HG02973 (cell line): ENCODE data around the gene TEC.
"Not testable (repeated sequence)": the region's sequence is repeated elsewhere in the genome, so short reads cannot be mapped to it uniquely, and the experiment has no call there.

ENCODE experiments used
- ATAC-seq: cut with Tn5 transposase; IDR thresholded peaks from one replicate; pipeline ENCODE4 v1.9.1; 2021; ENCODE audit warnings: moderate library complexity; ENCODE audit not compliant: unreplicated experiment

Gene TEC

GRCh38 chr4:48243429-48243828 is 26.2 kb downstream of the TEC start:
- ATAC-seq = no peak

DNA sequence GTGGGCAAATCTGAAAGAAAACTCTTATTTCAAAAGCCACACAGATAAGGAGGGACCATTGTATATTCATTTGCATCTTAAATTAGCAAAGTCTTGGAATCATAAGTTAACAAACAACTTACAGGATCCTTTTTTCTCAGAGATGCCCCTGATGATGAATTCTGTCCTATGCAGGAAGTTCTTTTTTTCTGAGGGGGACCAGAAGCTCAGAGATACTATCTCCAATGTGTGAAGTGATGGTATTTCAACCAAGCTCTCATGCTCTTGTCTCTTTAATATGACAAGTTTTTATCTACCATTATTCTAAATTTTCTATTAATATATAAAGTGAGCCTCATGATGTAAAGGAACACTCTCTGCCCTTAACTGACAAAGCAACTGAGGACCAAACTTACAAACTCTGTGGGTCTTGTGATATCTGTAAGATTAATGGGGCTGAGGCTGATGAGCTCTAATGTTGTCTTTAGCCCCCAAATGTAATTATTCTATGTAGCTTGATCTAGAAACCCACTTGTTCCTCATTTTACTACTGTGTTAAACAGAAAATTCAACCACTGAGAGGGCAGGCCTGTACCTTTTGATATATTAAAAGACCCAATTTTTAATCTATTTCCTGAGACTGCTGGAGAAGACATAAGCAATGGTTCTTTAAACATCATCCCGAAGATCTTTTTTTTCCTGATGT is 27.0 kb downstream of the TEC start:
- ATAC-seq = no peak

GRCh38 chr4:48241731-48242130 is 27.9 kb downstream of the TEC start:
- ATAC-seq = no peak

- ATAC-seq = no peak
Observed at GRCh38 chr4:48237996-48238645, 31.5 kb downstream of the TEC start.

GRCh38 chr4:48235050-48235449 is 34.6 kb downstream of the TEC start:
- ATAC-seq = no peak

DNA sequence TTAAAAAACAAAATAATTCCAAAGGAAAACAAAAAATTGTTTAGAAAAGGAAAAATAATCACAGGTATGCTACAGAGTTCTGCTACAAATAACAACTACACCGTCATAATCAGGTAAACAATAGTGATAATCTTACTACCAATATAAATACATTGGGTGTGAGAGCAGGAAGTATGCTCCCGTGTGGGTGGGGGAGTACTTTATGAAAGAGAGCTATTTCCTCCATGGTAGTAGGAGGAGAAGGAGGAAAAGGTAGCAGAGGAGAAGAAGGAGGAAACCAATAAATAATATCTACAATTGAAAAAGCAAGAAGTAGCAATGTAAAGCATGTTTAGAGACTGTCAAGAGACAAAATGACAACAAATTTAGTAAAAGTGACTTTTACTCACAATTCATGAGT is 35.1 kb downstream of the TEC start:
- ATAC-seq = no peak

GRCh38 chr4:48228949-48229348 is 40.7 kb downstream of the TEC start:
- ATAC-seq = no peak

DNA sequence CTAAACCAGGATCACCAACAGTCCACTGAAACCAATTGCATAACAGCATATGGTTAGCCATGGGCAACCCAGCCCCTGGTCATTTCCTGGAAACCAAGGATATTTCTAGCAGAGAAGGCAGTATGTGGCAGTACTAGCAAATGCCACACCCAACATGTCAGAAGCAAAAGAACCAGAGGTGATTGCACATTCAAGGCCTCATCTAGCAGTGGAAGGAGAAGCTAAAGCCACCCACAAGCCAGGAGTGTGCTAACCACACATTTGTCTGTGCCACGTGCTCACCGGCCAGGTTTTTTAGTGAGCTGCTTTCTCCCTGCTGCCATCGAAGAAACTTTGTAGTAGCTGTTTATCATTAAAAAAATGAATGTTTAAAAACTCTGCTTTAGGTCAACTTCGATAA is 42.0 kb downstream of the TEC start:
- ATAC-seq = no peak

- ATAC-seq = no peak
Observed at GRCh38 chr4:48226199-48226598, 43.4 kb downstream of the TEC start.

DNA sequence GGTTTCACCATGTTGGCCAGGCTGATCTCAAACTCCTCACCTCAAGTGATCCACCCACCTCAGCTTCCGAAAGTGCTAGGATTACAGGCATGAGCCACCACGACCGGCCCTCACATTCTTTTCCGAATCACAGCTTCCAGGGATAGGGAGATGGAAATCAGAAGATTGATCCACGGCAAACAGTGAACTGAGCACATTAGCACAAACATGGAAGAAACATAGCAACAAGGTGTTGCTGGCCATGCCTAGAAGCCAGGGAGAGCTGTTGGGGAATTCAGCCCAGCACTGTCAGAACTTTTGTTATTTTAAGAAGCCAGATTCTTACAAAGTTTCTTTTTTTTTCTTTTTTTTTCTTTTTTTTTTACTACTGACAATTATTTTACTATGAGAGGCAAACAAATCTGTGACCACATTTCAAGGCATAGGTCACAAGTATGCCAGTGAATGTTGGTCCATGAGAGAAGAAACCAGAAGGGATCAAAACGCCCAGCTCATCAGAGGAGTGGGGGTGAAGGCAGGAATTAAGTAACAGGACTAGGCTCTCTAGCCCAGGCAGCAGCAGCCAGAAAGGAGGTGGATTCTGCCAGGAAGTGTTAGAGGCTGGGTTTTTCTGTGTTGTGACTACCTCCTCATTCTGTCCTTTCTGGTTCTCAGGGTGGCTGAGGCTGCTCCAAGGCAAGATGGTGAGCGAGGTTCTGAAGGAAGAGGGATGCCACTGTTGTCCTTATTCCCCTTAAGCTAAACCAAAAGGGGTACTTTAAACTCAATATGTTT is 44.1 kb downstream of the TEC start:
- ATAC-seq = no peak

GRCh38 chr4:48224606-48225005 is 45.0 kb downstream of the TEC start:
- no peak for ATAC-seq

DNA sequence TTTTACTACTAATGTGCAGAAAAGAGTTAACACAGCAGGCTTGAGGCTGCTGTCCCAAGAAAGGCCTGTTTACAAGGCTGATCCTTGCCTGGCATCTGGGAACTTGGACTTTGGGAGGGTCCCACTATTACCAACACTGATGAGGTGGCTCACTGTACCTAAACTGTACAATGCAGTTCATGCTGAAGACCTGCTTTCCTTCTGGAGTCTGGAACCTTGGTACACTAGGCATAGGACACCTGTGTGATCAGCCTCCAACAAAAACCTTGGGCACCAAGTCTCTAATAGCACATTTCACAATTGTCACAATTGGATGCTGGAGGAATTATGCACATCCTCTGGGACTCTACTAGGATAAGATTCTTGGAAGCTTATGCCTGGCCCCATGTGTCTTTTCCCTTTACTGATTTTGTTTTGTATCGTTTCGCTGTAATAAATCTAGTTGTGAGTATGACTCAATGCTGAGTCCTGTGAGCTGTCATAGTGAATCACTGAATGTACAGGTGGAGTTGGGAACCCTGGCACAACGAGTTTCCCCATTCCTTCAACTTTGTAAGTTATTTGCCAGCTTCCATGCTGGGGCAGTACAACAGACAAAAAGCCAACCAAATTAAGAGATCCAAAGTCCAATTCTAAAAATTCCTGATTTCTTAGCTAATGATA is 45.9 kb downstream of the TEC start:
- ATAC-seq = no peak

GRCh38 chr4:48222491-48222890 is 47.1 kb downstream of the TEC start:
- ATAC-seq = no peak

DNA sequence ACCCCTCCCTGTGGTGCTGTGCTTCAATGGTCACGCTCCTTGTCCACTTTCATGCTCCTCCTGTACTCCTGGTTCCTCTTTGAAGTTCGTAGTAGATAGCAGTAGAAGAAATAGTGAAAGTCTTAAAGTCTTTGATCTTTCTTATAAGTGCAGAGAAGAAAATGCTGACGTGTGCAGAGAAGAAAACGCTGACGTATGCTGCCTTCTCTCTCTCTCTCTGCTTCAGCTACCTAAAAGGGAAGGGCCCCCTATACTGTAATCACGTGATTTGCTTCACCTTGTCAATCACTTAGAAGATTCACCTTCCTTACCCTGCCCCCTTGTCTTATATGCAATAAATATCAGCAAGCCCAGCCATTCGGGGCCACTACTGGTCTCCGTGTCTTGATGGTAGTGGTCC is 50.2 kb downstream of the TEC start:
- ATAC-seq = not testable (repeated sequence)

GRCh38 chr4:48216563-48216962 is 53.1 kb downstream of the TEC start:
- no peak for ATAC-seq

GRCh38 chr4:48215977-48216376 is 53.7 kb downstream of the TEC start:
- ATAC-seq = no peak

- ATAC-seq = peak; percentile 82
Observed at GRCh38 chr4:48212165-48212564, 57.5 kb downstream of the TEC start.

DNA sequence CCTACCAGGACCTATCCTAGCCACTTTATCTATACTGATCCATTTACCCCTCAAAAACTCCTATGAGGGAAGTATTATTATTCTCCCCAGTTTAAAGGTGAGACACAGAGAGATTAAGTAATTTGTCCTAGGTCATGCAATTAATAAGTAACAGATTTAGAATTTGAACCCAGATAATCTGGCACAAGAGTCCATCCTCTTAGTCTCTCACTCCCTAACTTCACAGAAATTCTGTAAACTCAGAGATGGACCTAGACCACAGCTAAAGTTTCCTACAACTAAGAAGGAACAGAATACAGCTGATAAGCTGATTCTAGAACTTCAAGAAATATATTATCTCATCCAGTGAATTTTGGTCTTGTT is 58.7 kb downstream of the TEC start:
- no peak for ATAC-seq

DNA sequence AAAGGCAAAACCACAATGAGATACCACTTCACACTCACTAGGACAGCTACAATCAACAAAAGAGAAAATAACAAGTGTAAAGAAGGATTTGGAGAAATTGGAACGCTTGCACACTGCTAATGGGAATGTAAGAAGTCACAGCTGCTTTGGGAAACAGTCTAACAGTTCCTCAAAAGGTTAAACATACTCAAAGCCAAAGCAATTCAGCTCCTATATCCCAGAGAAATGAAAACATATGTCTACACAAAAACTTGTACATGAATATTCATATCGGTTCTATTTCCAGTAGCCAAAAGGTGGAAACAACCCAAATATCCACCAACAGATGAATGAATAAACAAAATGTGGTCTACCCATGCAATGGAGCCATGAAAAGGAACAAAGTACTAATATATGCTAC is 64.0 kb downstream of the TEC start:
- ATAC-seq = no peak

GRCh38 chr4:48205107-48205506 is 64.5 kb downstream of the TEC start:
- no peak for ATAC-seq

- peak; percentile 9 for ATAC-seq
Observed at GRCh38 chr4:48203819-48204218, 65.8 kb downstream of the TEC start.
